Activated T-cell treated with anti-CD3 and anti-CD28 coated beads for 4 hours (primary cell): ENCODE data around the gene TMEM164.

Experiments used
- DNase-seq: peaks from one replicate; pipeline ENCODE4 v3.0.0-alpha.2; 2020

Gene TMEM164

GRCh38 chrX:110173192-110174175, 170.6 kb downstream of the TMEM164 start:
- no peak for DNase-seq

- no peak for DNase-seq
These were observed 172.2 kb downstream of the TMEM164 start for GRCh38 chrX:110175146-110175545.

GRCh38 chrX:110175696-110176095, 172.8 kb downstream of the TMEM164 start:
- no peak for DNase-seq

- DNase-seq: no peak
These were observed 175.4 kb downstream of the TMEM164 start for GRCh38 chrX:110178179-110178865.

GRCh38 chrX:110180176-110180927, 177.4 kb downstream of the TMEM164 start:
- DNase-seq: no peak

- no peak for DNase-seq
These were observed 178.0 kb downstream of the TMEM164 start for GRCh38 chrX:110180928-110181310.

GRCh38 chrX:110181459-110182137, 178.7 kb downstream of the TMEM164 start:
- DNase-seq: no peak

- DNase-seq: no peak
These were observed 179.4 kb downstream of the TMEM164 start for GRCh38 chrX:110182362-110182761.

GRCh38 chrX:110182865-110183264, 180.0 kb downstream of the TMEM164 start:
- DNase-seq: no peak

- DNase-seq: no peak
These were observed 180.4 kb downstream of the TMEM164 start for GRCh38 chrX:110183314-110183713.

- no peak for DNase-seq
These were observed 186.0 kb downstream of the TMEM164 start for GRCh38 chrX:110188701-110189558.

- no peak for DNase-seq
These were observed 189.6 kb downstream of the TMEM164 start for GRCh38 chrX:110192516-110192915.

GRCh38 chrX:110194977-110195376, 192.1 kb downstream of the TMEM164 start:
- DNase-seq: no peak

GRCh38 chrX:110201799-110202198, 198.9 kb downstream of the TMEM164 start:
- DNase-seq: no peak

- DNase-seq: no peak
These were observed 202.1 kb downstream of the TMEM164 start for GRCh38 chrX:110204986-110205385.

- no peak for DNase-seq
These were observed 205.2 kb downstream of the TMEM164 start for GRCh38 chrX:110208092-110208491.

- no peak for DNase-seq
These were observed 207.7 kb downstream of the TMEM164 start for GRCh38 chrX:110210417-110211139.

GRCh38 chrX:110211340-110211739, 208.4 kb downstream of the TMEM164 start:
- DNase-seq: no peak

GRCh38 chrX:110212299-110212698, 209.4 kb downstream of the TMEM164 start:
- DNase-seq: no peak

GRCh38 chrX:110213183-110213582, 210.3 kb downstream of the TMEM164 start:
- no peak for DNase-seq

GRCh38 chrX:110214684-110215083, 211.8 kb downstream of the TMEM164 start:
- DNase-seq: no peak
